CD4-positive, CD25-positive, alpha-beta regulatory T cell (primary cell): ENCODE data around the gene KLHL6. TPM values are rescaled to one million over a fixed set of nuclear protein-coding genes. Genes with fewer than 3 reads are reported as not detected.
A peak's percentile ranks its signal among the peaks of the same experiment; 100 is the strongest.

ENCODE experiments used
- ATAC-seq, 2 donors: fragments of 150-1000 bp; cut with Tn5 transposase; one replicate each; pipeline ENCODE4 v1.10.0; 2021; ENCODE audit warnings: low read depth in 2 of 2, moderate number of reproducible peaks in 2 of 2, moderate library complexity in 1 of 2
- DNase-seq, 3 donors: peaks; one replicate each; pipeline versions ENCODE4 v3.0.0 to v3.0.0-alpha.2; 2012 to 2022; ENCODE audit warnings: mixed read lengths in 1 of 3
- H3K27ac ChIP-seq: one replicate; pipeline ENCODE4 v1.7.0; 2013; ENCODE audit warnings: mild to moderate bottlenecking, low read length; ENCODE audit not compliant: insufficient read depth, poor library complexity, severe bottlenecking
- H3K27me3 ChIP-seq: one replicate; pipeline ENCODE4 v1.7.0; 2013; ENCODE audit warnings: low read length; ENCODE audit not compliant: control insufficient read depth, insufficient read depth
- H3K36me3 ChIP-seq: one replicate; pipeline ENCODE4 v1.7.0; 2013; ENCODE audit warnings: mild to moderate bottlenecking, low read length, moderate library complexity; ENCODE audit not compliant: control insufficient read depth, insufficient read depth
- H3K4me1 ChIP-seq: 2 replicates; pipeline ENCODE4 v1.7.0; 2013; ENCODE audit warnings: mild to moderate bottlenecking, low read length; ENCODE audit not compliant: insufficient read depth, control insufficient read depth, poor library complexity, severe bottlenecking
- H3K4me3 ChIP-seq: one replicate; pipeline ENCODE4 v1.7.0; 2013; ENCODE audit warnings: low read depth, mild to moderate bottlenecking, low read length, moderate library complexity
- H3K9me3 ChIP-seq, 2 experiments: 1 replicate in 1 of 2; 2 replicates in 1 of 2; pipeline ENCODE4 v1.7.0; 2013; ENCODE audit warnings: low read length in 2 of 2, mild to moderate bottlenecking in 1 of 2, moderate library complexity in 1 of 2; ENCODE audit not compliant: control insufficient read depth in 2 of 2
- H3K27ac Mint-ChIP-seq, 3 donors: one replicate each; pipeline ENCODE4 v1.8.0; 2020 to 2022; ENCODE audit warnings: mild to moderate bottlenecking in 3 of 3, mixed read lengths in 3 of 3, moderate library complexity in 2 of 3
- H3K27me3 Mint-ChIP-seq: one replicate; pipeline ENCODE4 v1.8.0; 2022; ENCODE audit warnings: mild to moderate bottlenecking, mixed read lengths
- H3K36me3 Mint-ChIP-seq: one replicate; pipeline ENCODE4 v1.8.0; 2020; ENCODE audit warnings: mixed read lengths
- H3K4me1 Mint-ChIP-seq, 4 donors: one replicate each; pipeline ENCODE4 v1.8.0; 2020 to 2022; ENCODE audit warnings: mixed read lengths in 4 of 4, mild to moderate bottlenecking in 1 of 4
- H3K4me3 Mint-ChIP-seq, 4 donors: one replicate each; pipeline ENCODE4 v1.8.0; 2020 to 2022; ENCODE audit warnings: mild to moderate bottlenecking in 4 of 4, mixed read lengths in 4 of 4, moderate library complexity in 3 of 4
- H3K9me3 Mint-ChIP-seq, 7 donors: one replicate each; pipeline ENCODE4 v1.8.0; 2020 to 2022; ENCODE audit warnings: mixed read lengths in 7 of 7, mild to moderate bottlenecking in 3 of 7, moderate library complexity in 2 of 7
- polyA plus RNA-seq, 4 donors: library from polyadenylated mRNA; unstranded; fragments of 300-500 nt; fragmentation: Illumina TruSeq; gene quantifications; one replicate each; pipeline ENCODE4 v1.2.3, GENCODE V29; 2021
- total RNA-seq: library from RNA; stranded (reverse); gene quantifications from one replicate; pipeline ENCODE4 v1.2.3, GENCODE V29; 2022

Gene KLHL6
- total and polyA plus RNA-seq, 5 donors from 2014 or later, result 17.8 to 48.2 (median 20.4) TPM

GRCh38 chr3:183502237-183503181, 53.0 kb downstream of the KLHL6 start:
- no peak for DNase-seq
- no peak overlapping the region for H3K27ac ChIP-seq
- H3K9me3 Mint-ChIP-seq, result peaks cover 0 to 6% (median 3%) of the 10 kb centered on the region in 7 donors
- no peak overlapping the region for H3K4me3 ChIP-seq
- no peaks in the 10 kb centered on the region for H3K27me3 ChIP-seq
- peaks cover 7 to 8% of the 10 kb centered on the region in 2 experiments for H3K9me3 ChIP-seq
- H3K36me3 Mint-ChIP-seq, result peaks cover 81% of the 10 kb centered on the region
- H3K4me1 Mint-ChIP-seq, result peaks cover 19 to 30% (median 21%) of the 10 kb centered on the region in 4 donors
- H3K27ac Mint-ChIP-seq, result peak overlapping the region; percentile 62 to 75 (median 74)
- no peak for ATAC-seq
- no peaks in the 10 kb centered on the region for H3K4me1 ChIP-seq
- no peak overlapping the region for H3K4me3 Mint-ChIP-seq
- H3K27me3 Mint-ChIP-seq, result no peaks in the 10 kb centered on the region
- peaks cover 88% of the 10 kb centered on the region for H3K36me3 ChIP-seq

GRCh38 chr3:183500981-183501704, 54.4 kb downstream of the KLHL6 start:
- Histone ChIP-seq H3K4me1 (no peaks in the 10 kb centered on the region), H3K9me3 (peaks cover 5% of the 10 kb centered on the region in 2 experiments), H3K27me3 (no peaks in the 10 kb centered on the region), H3K4me3 (no peak overlapping the region), H3K27ac (no peak overlapping the region), H3K36me3 (peaks cover 79% of the 10 kb centered on the region)
- Mint-ChIP-seq H3K4me3 (no peak overlapping the region), H3K9me3 (peaks cover 0 to 4% (median 0%) of the 10 kb centered on the region in 7 donors), H3K4me1 (peaks cover 15 to 23% (median 20%) of the 10 kb centered on the region in 4 donors), H3K27me3 (no peaks in the 10 kb centered on the region), H3K27ac (peak overlapping the region in 2 of 3 donors; percentile 70 to 86), H3K36me3 (peaks cover 76% of the 10 kb centered on the region)
- ATAC-seq (no peak), DNase-seq (no peak)

DNA sequence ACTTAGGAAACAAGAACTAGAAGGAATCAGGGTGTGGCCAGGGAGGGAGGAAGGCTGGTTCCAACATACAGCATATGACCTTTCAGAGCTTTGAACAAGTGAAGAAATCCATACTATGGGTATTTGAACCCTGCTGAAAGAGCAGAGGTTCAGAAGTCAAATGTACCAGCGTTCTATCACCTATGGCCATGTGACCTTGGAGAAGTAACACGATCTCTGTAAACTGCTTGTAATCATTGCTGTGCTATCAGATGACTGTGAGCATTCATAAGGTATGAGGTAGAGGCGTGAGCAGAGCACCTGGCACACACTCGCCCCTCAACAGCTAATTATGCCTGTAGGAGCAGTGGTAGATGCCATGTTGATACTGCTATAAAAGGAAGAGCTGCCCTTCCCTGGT, 55.2 kb downstream of the KLHL6 start:
- Mint-ChIP-seq H3K27me3 (no peaks in the 10 kb centered on the region), H3K36me3 (peaks cover 67% of the 10 kb centered on the region), H3K27ac (peak overlapping the region in 2 of 3 donors; percentile 0 to 70), H3K9me3 (peaks cover 0 to 3% (median 0%) of the 10 kb centered on the region in 7 donors), H3K4me1 (peaks cover 13 to 19% (median 15%) of the 10 kb centered on the region in 4 donors), H3K4me3 (no peak overlapping the region)
- Histone ChIP-seq H3K4me3 (no peak overlapping the region), H3K9me3 (no peaks in the 10 kb centered on the region), H3K27me3 (no peaks in the 10 kb centered on the region), H3K4me1 (no peaks in the 10 kb centered on the region), H3K27ac (no peak overlapping the region), H3K36me3 (peaks cover 74% of the 10 kb centered on the region)
- ATAC-seq (no peak), DNase-seq (no peak)

GRCh38 chr3:183498634-183499033, 56.9 kb downstream of the KLHL6 start:
- H3K4me1 ChIP-seq, result no peaks in the 10 kb centered on the region
- no peak overlapping the region for H3K27ac ChIP-seq
- H3K4me3 ChIP-seq, result no peak overlapping the region
- Mint-ChIP-seq H3K9me3 (no peaks in the 10 kb centered on the region), H3K36me3 (peaks cover 60% of the 10 kb centered on the region), H3K27ac (peak overlapping the region in 1 of 3 donors; percentile 57), H3K27me3 (no peaks in the 10 kb centered on the region), H3K4me3 (peak overlapping the region in 1 of 4 donors; percentile 38), H3K4me1 (peaks cover 0 to 12% (median 5%) of the 10 kb centered on the region in 4 donors)
- no peak for ATAC-seq
- no peaks in the 10 kb centered on the region for H3K27me3 ChIP-seq
- H3K36me3 ChIP-seq, result peaks cover 72% of the 10 kb centered on the region
- no peaks in the 10 kb centered on the region for H3K9me3 ChIP-seq
- no peak for DNase-seq

DNA sequence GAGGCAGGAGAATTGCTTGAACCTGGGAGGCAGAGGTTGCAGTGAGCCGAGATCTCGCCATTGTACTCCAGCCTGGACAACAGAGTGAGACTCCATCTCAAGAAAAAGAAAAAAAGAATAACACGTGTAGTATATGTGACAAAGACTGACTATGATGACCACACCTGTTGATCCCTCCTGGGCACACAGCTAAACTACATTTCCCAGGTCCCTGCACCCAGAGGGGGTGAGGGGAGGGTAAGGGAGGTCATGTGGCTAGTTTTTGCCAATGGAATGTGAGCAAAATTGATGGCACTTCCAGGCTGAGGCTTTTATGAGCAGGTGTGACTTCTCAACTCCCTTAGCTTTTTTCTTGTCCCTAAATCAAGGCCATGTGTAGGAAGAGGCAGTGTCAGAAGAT, 58.2 kb downstream of the KLHL6 start:
- no peaks in the 10 kb centered on the region for H3K9me3 Mint-ChIP-seq
- Histone ChIP-seq H3K27ac (no peak overlapping the region), H3K9me3 (no peaks in the 10 kb centered on the region), H3K4me3 (no peak overlapping the region), H3K27me3 (no peaks in the 10 kb centered on the region), H3K4me1 (no peaks in the 10 kb centered on the region), H3K36me3 (peaks cover 75% of the 10 kb centered on the region)
- ATAC-seq (no peak), DNase-seq (no peak)
- no peaks in the 10 kb centered on the region for H3K27me3 Mint-ChIP-seq
- H3K4me1 Mint-ChIP-seq, result peaks cover 0 to 8% (median 1%) of the 10 kb centered on the region in 4 donors
- peak overlapping the region in 1 of 3 donors; percentile 43 for H3K27ac Mint-ChIP-seq
- H3K4me3 Mint-ChIP-seq, result no peak overlapping the region
- H3K36me3 Mint-ChIP-seq, result peaks cover 61% of the 10 kb centered on the region

DNA sequence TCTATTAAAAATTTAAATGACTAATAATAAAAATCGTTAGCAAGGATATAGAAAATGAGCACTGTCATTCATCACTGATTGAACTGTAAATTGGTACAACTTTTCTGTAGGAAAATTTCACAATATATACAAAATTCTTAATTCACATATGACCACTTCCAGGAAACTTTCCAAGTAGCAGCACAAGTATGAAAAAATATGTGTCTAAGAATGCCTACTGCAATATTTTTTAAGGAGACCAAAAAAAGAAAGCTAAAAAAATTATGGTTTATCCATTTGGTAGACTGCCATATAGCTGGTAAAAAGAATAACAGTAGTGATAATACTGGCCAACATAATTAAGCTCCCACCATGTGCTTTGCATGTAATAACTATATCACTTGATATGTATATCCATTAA, 59.2 kb downstream of the KLHL6 start:
- Mint-ChIP-seq H3K4me3 (no peak overlapping the region), H3K27ac (no peak overlapping the region), H3K4me1 (peaks cover 0 to 6% (median 0%) of the 10 kb centered on the region in 4 donors), H3K9me3 (no peaks in the 10 kb centered on the region), H3K36me3 (peaks cover 62% of the 10 kb centered on the region), H3K27me3 (no peaks in the 10 kb centered on the region)
- no peaks in the 10 kb centered on the region for H3K4me1 ChIP-seq
- DNase-seq (no peak), ATAC-seq (no peak)
- H3K36me3 ChIP-seq, result peaks cover 78% of the 10 kb centered on the region
- H3K4me3 ChIP-seq, result no peak overlapping the region
- H3K9me3 ChIP-seq, result no peaks in the 10 kb centered on the region
- H3K27me3 ChIP-seq, result no peaks in the 10 kb centered on the region
- no peak overlapping the region for H3K27ac ChIP-seq

GRCh38 chr3:183494341-183494740, 61.2 kb downstream of the KLHL6 start:
- Mint-ChIP-seq H3K4me1 (peaks cover 0 to 6% (median 5%) of the 10 kb centered on the region in 4 donors), H3K4me3 (no peak overlapping the region), H3K27ac (peak overlapping the region in 1 of 3 donors; percentile 65), H3K36me3 (peaks cover 54% of the 10 kb centered on the region), H3K27me3 (no peaks in the 10 kb centered on the region), H3K9me3 (no peaks in the 10 kb centered on the region)
- H3K4me3 ChIP-seq, result no peak overlapping the region
- ATAC-seq (no peak), DNase-seq (no peak)
- peaks cover 75% of the 10 kb centered on the region for H3K36me3 ChIP-seq
- no peaks in the 10 kb centered on the region for H3K4me1 ChIP-seq
- H3K27me3 ChIP-seq, result no peaks in the 10 kb centered on the region
- no peaks in the 10 kb centered on the region for H3K9me3 ChIP-seq
- H3K27ac ChIP-seq, result peak overlapping the region; percentile 25
